ENCODE measurements around the gene TMEM97.

GRCh38 chr17:28363776-28364650 lies 45.0 kb downstream of the TMEM97 start:
- TF ChIP-seq CTCF (IDR thresholded peaks at IDR 0.05), result no peak
- no peak for TF ChIP-seq EZH2phosphoT487 (IDR thresholded peaks at IDR 0.05)
- no peak for TF ChIP-seq EZH2 (IDR thresholded peaks at IDR 0.05)
